ENCODE measurements around the gene NPAS4. TPM values are rescaled to one million over a fixed set of nuclear protein-coding genes. Genes with fewer than 3 reads are reported as not detected.

NPAS4 gene
- total and polyA plus RNA-seq, 9 of the 15 experiments (the other 6 are each of a cell fraction or from before 2014, with no cell fraction given): not detected

DNA sequence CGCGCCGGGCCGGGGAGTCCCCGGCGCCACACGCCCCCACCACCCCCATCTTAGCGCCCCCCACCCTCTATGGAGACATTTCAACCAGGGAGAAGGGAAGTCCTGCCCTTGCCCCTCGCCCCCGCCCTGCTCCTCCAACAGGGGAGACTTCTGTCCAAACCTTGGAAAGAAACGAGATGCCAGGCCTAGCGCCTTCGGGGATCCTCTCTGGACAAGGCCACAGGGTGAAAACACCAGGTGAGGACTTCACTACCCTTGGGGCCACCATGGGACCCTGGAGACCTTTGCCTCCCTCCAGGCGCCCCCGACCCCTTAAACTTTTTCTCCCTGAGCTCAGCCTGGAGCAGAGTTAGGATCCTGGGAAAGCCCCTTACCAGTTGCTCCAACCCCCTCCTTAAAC is 11.6 kb upstream of the NPAS4 start:
- peaks cover 54 to 69% of the 10 kb centered on the region in 2 experiments for H3K27me3 ChIP-seq (ENCODE audit: control insufficient read depth in 2 of 2, insufficient read depth in 2 of 2, low read length in 2 of 2)
- H2AFZ ChIP-seq (ENCODE audit: low read depth, low read length): no peak overlapping the region
- ATAC-seq (no peak), DNase-seq (ENCODE audit: extremely low read depth in 1 of 4, low spot score in 3 of 4) (no peak), FAIRE-seq (no peak)
- H3K27ac ChIP-seq (ENCODE audit: extremely low read depth, low read depth, low read length): no peak overlapping the region
- peaks cover 16% of the 10 kb centered on the region for H4K20me1 ChIP-seq (replicated peaks; ENCODE audit: control insufficient read depth, insufficient read depth, low read length)
- no peaks in the 10 kb centered on the region for H3K36me3 ChIP-seq (ENCODE audit: control insufficient read depth, insufficient read depth, low read length)
- no peak overlapping the region for H3K9ac ChIP-seq (ENCODE audit: insufficient read depth in 1 of 2, low read depth in 2 of 2, low read length in 2 of 2)
- no peak overlapping the region for H3K4me2 ChIP-seq (ENCODE audit: insufficient read depth, low read length)
- CTCF ChIA-PET (ENCODE audit: low intra/inter-chr PET ratio): interaction anchor here (0.6 to 4.6 kb wide), 12 partner anchors 9 to 566 kb away, joined by 3 to 139 read pairs (median 11); partner anchors contain the start of genes DPP3, MRPL11, PELI3 and RBM4B
- TF ChIP-seq NR3C1 (CRISPR knock-in tag; IDR thresholded peaks at IDR 0.05): no peak
- TF ChIP-seq, protein P1, sequence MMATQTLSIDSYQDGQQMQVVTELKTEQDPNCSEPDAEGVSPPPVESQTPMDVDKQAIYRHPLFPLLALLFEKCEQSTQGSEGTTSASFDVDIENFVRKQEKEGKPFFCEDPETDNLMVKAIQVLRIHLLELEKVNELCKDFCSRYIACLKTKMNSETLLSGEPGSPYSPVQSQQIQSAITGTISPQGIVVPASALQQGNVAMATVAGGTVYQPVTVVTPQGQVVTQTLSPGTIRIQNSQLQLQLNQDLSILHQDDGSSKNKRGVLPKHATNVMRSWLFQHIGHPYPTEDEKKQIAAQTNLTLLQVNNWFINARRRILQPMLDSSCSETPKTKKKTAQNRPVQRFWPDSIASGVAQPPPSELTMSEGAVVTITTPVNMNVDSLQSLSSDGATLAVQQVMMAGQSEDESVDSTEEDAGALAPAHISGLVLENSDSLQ (IDR thresholded peaks at IDR 0.05): no peak
- no peak for TF ChIP-seq CC2D1A (IDR thresholded peaks at IDR 0.05)
- TF ChIP-seq ZNF561 (CRISPR knock-in tag; conservative IDR thresholded peaks at IDR 0.05): no peak
- TF ChIP-seq PTRF (tag; IDR thresholded peaks at IDR 0.05): no peak
- no peak for TF ChIP-seq MYC (IDR thresholded peaks at IDR 0.05; ENCODE audit: low read depth, low read length)
- no peak for TF ChIP-seq MYC (CRISPR knock-in tag; IDR thresholded peaks at IDR 0.05; ENCODE audit: borderline replicate concordance, low read depth)
- no peak for TF ChIP-seq ZNF212 (CRISPR knock-in tag; IDR thresholded peaks at IDR 0.05)
- no peak for TF ChIP-seq LEF1 (IDR thresholded peaks at IDR 0.05)
- TF ChIP-seq POLR2G (IDR thresholded peaks at IDR 0.05; ENCODE audit: low read depth, low read length): no peak
- TF ChIP-seq YY1 (IDR thresholded peaks at IDR 0.05; ENCODE audit: borderline replicate concordance in 1 of 3, control insufficient read depth in 1 of 3, extremely low read depth in 1 of 3, insufficient read depth in 3 of 3, insufficient read length in 1 of 3, insufficient replicate concordance in 2 of 3, low read depth in 1 of 3, low read length in 2 of 3): no peak
- TF ChIP-seq BHLHE40 (IDR thresholded peaks at IDR 0.05; ENCODE audit: low read length): no peak
- TF ChIP-seq CEBPB (tag; IDR thresholded peaks at IDR 0.05): no peak
- no peak for TF ChIP-seq PHB (CRISPR knock-in tag; IDR thresholded peaks at IDR 0.05)
- POLR2A ChIA-PET: interaction anchor here (0.6 kb wide), 1 partner anchor 234 kb away, joined by 3 read pairs; no protein-coding TSS in a partner anchor
- no peaks in the 10 kb centered on the region for H3K9me1 ChIP-seq (ENCODE audit: control insufficient read depth, insufficient read depth, low read length)
- no peak overlapping the region for H3K4me3 ChIP-seq
- 10% methylated on average over 10 of the region's 15 CpGs for WGBS (ENCODE audit: insufficient coverage, low coverage, missing lambda C conversion rate)
- H3K79me2 ChIP-seq (ENCODE audit: control insufficient read depth, insufficient read depth, low read length): no peaks in the 10 kb centered on the region
- in situ Hi-C loops (cut with MboI) (loop anchor here (5.0 kb wide), 2 partner anchors 273 to 423 kb away; no protein-coding TSS in a partner anchor), intact Hi-C loops (cut with micrococcal nuclease) (no loop called here)
- H3K9me3 ChIP-seq (replicated peaks; ENCODE audit: control insufficient read depth, insufficient read depth, low read depth, low read length): no peaks in the 10 kb centered on the region
- BruUV-seq (replicated peaks): no TSS peak
- peaks cover 7 to 9% of the 10 kb centered on the region in 2 experiments; a peak in 2 of 5 replicates for H3K4me1 ChIP-seq (replicated peaks in 1 of 2; ENCODE audit: control insufficient read depth in 2 of 2, insufficient read depth in 2 of 2, low read length in 2 of 2)
